HepG2 (cell line): ENCODE measurements around the gene FAM184B. TPM values are rescaled to one million over a fixed set of nuclear protein-coding genes. Genes with fewer than 3 reads are reported as not detected.
"Not testable (repeated sequence)": the region's sequence is repeated elsewhere in the genome, so short reads cannot be mapped to it uniquely, and the experiment has no call there.

ENCODE experiments used
- ATAC-seq: fragments of 200-7000 bp; cut with Tn5 transposase; 3 replicates; pipeline ENCODE4 v1.9.1; 2020; ENCODE audit warnings: mild to moderate bottlenecking, moderate library complexity
- BruUV-seq: library from RNA; stranded (reverse); fragments of 400-500 nt; replicated peaks from 2 replicates; lab custom pipeline; 2021; lab: Mats Ljungman, UMichigan
- CTCF ChIA-PET: fragments of 300-600 bp; formaldehyde crosslinking; extraction: SDS; loops from one replicate; lab custom pipeline; 2021; ENCODE audit warnings: low total read pairs, inconsistent platforms, low intra/inter-chr PET ratio; lab: Yijun Ruan, JAX
- POLR2A ChIA-PET: fragments of 350-600 bp; sonication (Branson Sonifier 250); formaldehyde crosslinking; loops from one replicate; lab custom pipeline; 2020; ENCODE audit warnings: antibody characterized with exemption, inconsistent platforms; lab: Yijun Ruan, JAX
- DNase-seq: peaks from one replicate; pipeline ENCODE4 v3.0.0-alpha.2; 2015; ENCODE audit warnings: low spot score
- FAIRE-seq: peaks from 3 replicates; lab custom pipeline; 2011; peaks lifted over from hg19 to GRCh38; lab: Jason Lieb, UNC
- H2AFZ ChIP-seq: one replicate; pipeline ENCODE4 v1.6.1; 2011; ENCODE audit warnings: low read length, inconsistent platforms
- H3K27ac ChIP-seq: fragments of 300-600 bp; 3 replicates; pipeline ENCODE4 v1.8.0; 2011; ENCODE audit warnings: mixed run types, mild to moderate bottlenecking, mixed read lengths, low read length, inconsistent platforms; ENCODE audit not compliant: insufficient read depth; ENCODE audit errors: extremely low read length
- H3K27me3 ChIP-seq, 2 experiments: fragments of 200-600 bp in 1 of 2; 2 replicates in 1 of 2; 3 replicates in 1 of 2; pipeline versions ENCODE4 v1.6.0 to v1.8.0; 2011; ENCODE audit warnings: low read length in 2 of 2, mild to moderate bottlenecking in 2 of 2, moderate library complexity in 2 of 2, inconsistent platforms in 1 of 2; ENCODE audit not compliant: insufficient read depth in 2 of 2, control insufficient read depth in 1 of 2
- H3K36me3 ChIP-seq, 2 experiments: fragments of 200-600 bp in 1 of 2; replicated peaks in 1 of 2; 2 replicates in 1 of 2; 3 replicates in 1 of 2; pipeline versions ENCODE4 v1.5.1 to v1.8.0; 2011; ENCODE audit warnings: low read length in 2 of 2, inconsistent platforms in 1 of 2; ENCODE audit not compliant: insufficient read depth in 2 of 2, control insufficient read depth in 1 of 2
- H3K4me1 ChIP-seq: 2 replicates; pipeline ENCODE4 v1.5.1; 2012; ENCODE audit warnings: low read length, inconsistent platforms; ENCODE audit not compliant: insufficient read depth
- H3K4me2 ChIP-seq: 2 replicates; pipeline ENCODE4 v1.6.0; 2011; ENCODE audit warnings: low read depth, low read length, inconsistent platforms
- H3K4me3 ChIP-seq, 3 experiments: fragments of 200-600 bp in 1 of 3; sonication (generic), shearing (Covaris generic) in 1 of 3; replicated peaks in 1 of 3; 2 replicates each; pipeline ENCODE4 v1.5.1; 2011 to 2016; ENCODE audit warnings: low read length in 3 of 3, inconsistent platforms in 2 of 3, low read depth in 2 of 3, mild to moderate bottlenecking in 2 of 3, control low read depth in 1 of 3, mixed read lengths in 1 of 3; ENCODE audit not compliant: insufficient read depth in 1 of 3
- H3K79me2 ChIP-seq: one replicate; pipeline ENCODE4 v1.6.1; 2011; ENCODE audit warnings: low read length, inconsistent platforms; ENCODE audit not compliant: insufficient read depth
- H3K9ac ChIP-seq: 2 replicates; pipeline ENCODE4 v1.6.0; 2011; ENCODE audit warnings: mild to moderate bottlenecking, low read depth, low read length, inconsistent platforms; ENCODE audit not compliant: insufficient read depth
- H3K9me3 ChIP-seq: 2 replicates; pipeline ENCODE4 v1.5.1; 2012; ENCODE audit warnings: mild to moderate bottlenecking, low read length
- H4K20me1 ChIP-seq: 2 replicates; pipeline ENCODE4 v1.6.0; 2011; ENCODE audit warnings: inconsistent platforms, mild to moderate bottlenecking, low read length, moderate library complexity; ENCODE audit not compliant: insufficient read depth
- RNF219 ChIP-seq: sonication (generic); formaldehyde crosslinking; IDR thresholded peaks from 2 replicates; pipeline ENCODE4 v1.5.0; 2020; ENCODE audit warnings: mild to moderate bottlenecking, missing genetic modification reagents
- SP4 ChIP-seq: sonication (generic); formaldehyde crosslinking; IDR thresholded peaks from 2 replicates; pipeline ENCODE4 v1.8.1; 2023; ENCODE audit warnings: mild to moderate bottlenecking, missing genetic modification reagents
- ZBTB38 ChIP-seq: sonication (generic); formaldehyde crosslinking; IDR thresholded peaks from 2 replicates; pipeline ENCODE4 v1.5.1; 2020; ENCODE audit warnings: mild to moderate bottlenecking, missing genetic modification reagents
- ZNF460 ChIP-seq: sonication (generic); formaldehyde crosslinking; IDR thresholded peaks from 2 replicates; pipeline ENCODE4 v1.5.1; 2020; ENCODE audit warnings: missing genetic modification reagents, mild to moderate bottlenecking, borderline replicate concordance
- ZNF605 ChIP-seq: sonication (generic); formaldehyde crosslinking; IDR thresholded peaks from 2 replicates; pipeline ENCODE4 v1.8.0; 2022; ENCODE audit warnings: mild to moderate bottlenecking, missing genetic modification reagents
- ZNF737 ChIP-seq: sonication (generic); formaldehyde crosslinking; IDR thresholded peaks from 2 replicates; pipeline ENCODE4 v1.5.0; 2020; ENCODE audit warnings: missing genetic modification reagents, mild to moderate bottlenecking, borderline replicate concordance
- ZUFSP ChIP-seq: sonication (generic); formaldehyde crosslinking; IDR thresholded peaks from 2 replicates; pipeline ENCODE4 v1.9.0; 2021; ENCODE audit warnings: missing genetic modification reagents, mild to moderate bottlenecking, borderline replicate concordance
- WGBS: methylation state at CpG from one replicate; pipeline ENCODE4 v1.1.6; 2017; ENCODE audit warnings: low lambda C conversion rate; 5-methylcytosine and 5-hydroxymethylcytosine counted together
- in situ Hi-C: cut with HindIII; loops from 2 replicates; pipeline ENCODE4 v1.10.0; 2017; ENCODE audit warnings: low pct_unique_long_range_greater_than_20kb; ENCODE audit not compliant: extremely low pct_ligation_motif_present
- intact Hi-C: fragments of 100-400 bp; cut with micrococcal nuclease; formaldehyde crosslinking; loops from one replicate; pipeline ENCODE4 v1.10.0; 2022; ENCODE audit not compliant: unreplicated experiment
- polyA plus RNA-seq, 8 experiments: library from polyadenylated mRNA; depleted of rRNA in 3 of 8; stranded (reverse) in 7 of 8; unstranded in 1 of 8; fragments of >200 nt; fragmentation: Illumina TruSeq in 4 of 8; extraction: Trizol in 4 of 8; gene quantifications; 2 replicates each; pipeline versions ENCODE4 v1.2.1 to v1.2.3, GENCODE V29; 2011 to 2016; ENCODE audit warnings: low read depth in 4 of 8, missing spikeins in 1 of 8, mixed read lengths in 1 of 8; ENCODE audit not compliant: insufficient read depth in 1 of 8
- total RNA-seq, 5 experiments: library from RNA; depleted of rRNA; stranded (reverse); fragments of >200 nt; fragmentation: Illumina TruSeq; extraction: Trizol; gene quantifications; 2 replicates each; pipeline ENCODE4 v1.2.3, GENCODE V29; 2016; ENCODE audit warnings: low read depth in 1 of 5

The FAM184B gene
- total and polyA plus RNA-seq, 2 of the 13 experiments (the other 11 are each of a cell fraction or from before 2014, with no cell fraction given), result not detected

- TF ChIP-seq ZUFSP (CRISPR knock-in tag) (no peak), RNF219 (CRISPR knock-in tag) (no peak), ZNF460 (no peak), SP4 (CRISPR knock-in tag) (no peak), ZNF737 (CRISPR knock-in tag) (no peak), ZNF605 (CRISPR knock-in tag) (no peak), ZBTB38 (no peak)
Observed at GRCh38 chr4:17712166-17712565, 69.3 kb downstream of the FAM184B start (continued).

GRCh38 chr4:17711206-17711605 lies 70.2 kb downstream of the FAM184B start:
- intact Hi-C loops, BruUV-seq, CTCF ChIA-PET, FAIRE-seq, H4K20me1 ChIP-seq, H3K4me3 ChIP-seq, H3K79me2 ChIP-seq, POLR2A ChIA-PET, H3K36me3 ChIP-seq, H3K9ac ChIP-seq, H3K27ac ChIP-seq, H3K4me2 ChIP-seq, H3K9me3 ChIP-seq, H2AFZ ChIP-seq, DNase-seq, ATAC-seq, in situ Hi-C loops: not testable (repeated sequence)
- 51% methylated on average over 8 of the region's 8 CpGs for WGBS
- peaks cover 0 to 13% of the 10 kb centered on the region in 2 experiments; a peak in 3 of 5 replicates for H3K27me3 ChIP-seq
- H3K4me1 ChIP-seq, result peaks cover 12% of the 10 kb centered on the region; the same call in 1 of the 2 replicates
